Nucleus accumbens (tissue), 56 donors: ENCODE results near the gene PUS7L.

ENCODE experiments used
- DNase-seq, 56 donors: peaks; one replicate each; lab custom pipeline; 2025; lab: John Stamatoyannopoulos, UW

PUS7L gene

DNA sequence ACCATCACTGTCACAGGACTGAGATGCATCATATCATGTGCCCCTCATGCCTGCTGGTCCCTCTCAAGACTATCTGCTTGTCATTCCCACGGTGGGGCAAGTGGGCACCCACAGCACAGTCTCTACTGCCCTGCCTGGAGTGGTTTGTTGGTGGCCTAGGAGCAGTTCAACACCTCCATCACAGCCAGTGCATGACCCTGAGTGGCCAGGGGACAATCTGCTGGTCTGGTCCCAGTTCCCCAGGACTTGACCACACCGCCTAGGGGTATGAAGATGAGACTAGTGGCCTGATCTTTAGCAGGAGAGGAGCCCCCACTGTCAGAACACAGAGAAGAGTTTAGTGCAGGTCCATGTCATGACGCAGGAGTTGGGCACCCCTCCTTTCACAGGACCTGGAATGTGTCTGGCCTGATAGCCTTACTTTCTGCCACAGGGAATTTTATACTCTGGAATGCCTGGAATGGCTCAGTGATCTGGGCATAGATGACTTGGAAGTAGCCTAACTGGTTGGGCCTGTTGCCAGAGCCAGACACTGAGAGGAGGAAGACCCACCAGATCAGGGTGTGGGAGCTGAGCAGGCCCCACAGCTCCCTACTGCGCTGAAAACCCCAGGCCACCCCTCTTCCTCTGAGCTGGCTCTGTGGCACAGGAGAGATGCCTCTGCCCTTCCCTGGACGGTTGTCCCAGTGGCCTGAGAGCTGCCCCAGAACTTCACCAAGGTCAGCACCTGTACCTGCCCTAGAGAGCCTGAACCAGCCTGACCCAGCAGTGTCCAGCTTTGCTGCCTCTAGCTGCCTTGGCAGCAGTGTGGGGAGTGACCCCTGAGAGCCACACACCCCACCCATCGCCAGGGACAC is 83.3 kb downstream of the PUS7L start:
- DNase-seq, result no peak

DNA sequence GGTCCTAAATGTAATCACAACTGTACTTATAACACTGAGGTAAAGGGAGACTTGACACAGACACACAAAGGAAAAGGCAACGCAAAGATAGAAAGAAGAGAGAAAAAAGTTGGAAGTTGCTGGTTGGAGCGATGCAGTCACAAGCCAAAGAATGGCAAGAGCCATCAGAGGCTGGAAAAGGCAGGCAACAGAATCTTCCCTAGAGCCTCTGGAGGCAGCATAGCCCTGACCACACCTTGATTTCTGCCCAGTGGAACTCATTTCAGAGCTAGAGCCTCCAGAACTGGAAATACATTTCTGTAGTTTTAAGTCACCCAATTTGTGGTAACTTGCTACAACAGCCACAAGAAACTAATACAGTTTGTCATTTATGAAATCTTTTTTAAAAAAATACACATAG is 89.2 kb downstream of the PUS7L start:
- no peak for DNase-seq
